Fibroblast of villous mesenchyme (primary cell): ENCODE data around the gene PNPLA1. TPM values are rescaled to one million over a fixed set of nuclear protein-coding genes. Genes with fewer than 3 reads are reported as not detected.
A peak's percentile ranks its signal among the peaks of the same experiment; 100 is the strongest.

Experiments
- DNase-seq: peaks from one replicate; pipeline ENCODE4 v3.0.0-alpha.2; 2010; ENCODE audit warnings: low read depth
- H3K4me3 ChIP-seq: 2 replicates; pipeline ENCODE4 v1.5.1; 2011; ENCODE audit warnings: low read depth, mild to moderate bottlenecking, low read length
- total RNA-seq: library from RNA; depleted of rRNA; stranded (reverse); fragments of >200 nt; gene quantifications from 2 replicates; pipeline ENCODE4 v1.2.3, GENCODE V29; 2012
- TF ChIP-seq, protein P1 (sequence below): IDR thresholded peaks from 2 replicates; pipeline ENCODE4 v1.5.1; 2012; ENCODE audit warnings: low read depth, mild to moderate bottlenecking, low read length; ENCODE audit not compliant: insufficient read depth

Gene PNPLA1
- total RNA-seq, 1 donor: not detected

DNA sequence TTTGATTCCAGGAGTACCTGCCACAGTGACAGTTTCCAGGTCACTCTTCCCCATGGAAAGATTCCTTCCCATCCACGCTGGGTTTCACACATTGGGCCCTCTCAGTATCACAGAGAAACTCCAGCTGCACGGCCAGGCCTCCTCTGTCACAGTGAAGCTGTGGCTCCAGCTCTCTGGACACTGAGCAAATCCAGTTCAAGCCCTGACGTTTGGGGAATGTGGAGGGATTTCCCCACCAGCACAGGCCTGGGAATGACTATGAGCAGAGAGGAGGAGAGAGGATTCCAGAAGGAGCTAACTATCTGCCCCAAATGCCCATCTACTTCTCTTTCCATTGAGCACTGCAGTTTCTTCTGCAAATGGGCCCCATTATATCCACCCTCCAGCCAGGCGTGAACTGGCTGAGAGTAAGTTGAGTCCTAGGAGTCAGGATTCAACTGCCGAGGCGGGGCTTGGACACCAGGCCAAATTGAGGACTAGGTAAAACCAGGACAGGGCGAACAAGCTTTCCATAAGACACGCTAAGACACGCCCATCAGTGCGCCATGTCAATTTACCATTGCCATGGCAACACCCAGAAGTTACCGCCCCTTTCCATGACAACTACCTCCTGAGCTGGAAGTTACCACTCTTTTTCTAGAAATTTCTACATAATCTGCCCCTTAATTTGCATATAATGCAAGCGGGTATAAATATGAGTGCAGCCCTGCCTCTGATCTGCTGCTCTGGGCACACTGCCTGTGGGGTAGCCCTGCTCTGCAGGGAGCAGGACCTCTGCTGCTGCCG lies 76.0 kb downstream of the PNPLA1 start:
- TF ChIP-seq, protein P1, sequence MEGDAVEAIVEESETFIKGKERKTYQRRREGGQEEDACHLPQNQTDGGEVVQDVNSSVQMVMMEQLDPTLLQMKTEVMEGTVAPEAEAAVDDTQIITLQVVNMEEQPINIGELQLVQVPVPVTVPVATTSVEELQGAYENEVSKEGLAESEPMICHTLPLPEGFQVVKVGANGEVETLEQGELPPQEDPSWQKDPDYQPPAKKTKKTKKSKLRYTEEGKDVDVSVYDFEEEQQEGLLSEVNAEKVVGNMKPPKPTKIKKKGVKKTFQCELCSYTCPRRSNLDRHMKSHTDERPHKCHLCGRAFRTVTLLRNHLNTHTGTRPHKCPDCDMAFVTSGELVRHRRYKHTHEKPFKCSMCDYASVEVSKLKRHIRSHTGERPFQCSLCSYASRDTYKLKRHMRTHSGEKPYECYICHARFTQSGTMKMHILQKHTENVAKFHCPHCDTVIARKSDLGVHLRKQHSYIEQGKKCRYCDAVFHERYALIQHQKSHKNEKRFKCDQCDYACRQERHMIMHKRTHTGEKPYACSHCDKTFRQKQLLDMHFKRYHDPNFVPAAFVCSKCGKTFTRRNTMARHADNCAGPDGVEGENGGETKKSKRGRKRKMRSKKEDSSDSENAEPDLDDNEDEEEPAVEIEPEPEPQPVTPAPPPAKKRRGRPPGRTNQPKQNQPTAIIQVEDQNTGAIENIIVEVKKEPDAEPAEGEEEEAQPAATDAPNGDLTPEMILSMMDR: no peak
- DNase-seq: no peak
- no peak overlapping the region for H3K4me3 ChIP-seq

DNA sequence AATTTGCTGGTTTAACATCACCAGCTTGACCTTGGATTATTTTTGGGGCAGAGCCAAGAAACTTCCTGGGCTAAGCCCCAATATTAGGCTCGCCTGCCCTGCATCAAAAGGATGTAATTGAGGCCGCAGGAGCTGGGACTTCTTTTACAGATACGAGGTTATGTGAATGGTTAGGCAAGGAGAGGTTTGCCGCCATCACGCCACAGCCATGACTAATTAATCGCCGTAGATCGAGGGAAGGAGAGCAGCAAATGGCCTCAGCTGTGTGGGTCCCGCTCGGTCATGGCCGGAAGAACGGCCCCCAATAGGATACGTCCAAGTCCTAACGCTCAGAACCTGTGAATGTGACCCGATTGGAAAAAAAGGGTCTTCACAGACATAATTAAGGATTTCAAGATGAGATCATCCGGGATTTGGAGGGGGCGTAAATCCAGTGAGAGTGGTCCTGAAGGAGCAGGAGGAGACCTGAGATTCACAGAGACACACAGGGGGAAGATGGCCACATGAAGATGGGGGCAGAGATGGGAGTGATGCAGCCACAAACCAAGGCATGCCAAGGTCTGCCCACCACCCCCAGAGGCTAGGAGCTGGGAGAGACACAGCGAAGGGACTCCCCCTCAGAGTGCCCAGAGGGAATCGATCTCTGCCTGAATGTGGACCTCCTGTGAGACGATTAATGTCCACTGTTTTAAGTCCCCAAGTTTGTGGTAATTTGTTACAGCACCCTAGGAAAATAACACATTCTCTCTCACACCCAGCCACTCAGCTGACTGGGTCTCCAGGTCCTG lies 76.8 kb downstream of the PNPLA1 start:
- no peak for DNase-seq
- TF ChIP-seq, protein P1: no peak
- H3K4me3 ChIP-seq: no peak overlapping the region

DNA sequence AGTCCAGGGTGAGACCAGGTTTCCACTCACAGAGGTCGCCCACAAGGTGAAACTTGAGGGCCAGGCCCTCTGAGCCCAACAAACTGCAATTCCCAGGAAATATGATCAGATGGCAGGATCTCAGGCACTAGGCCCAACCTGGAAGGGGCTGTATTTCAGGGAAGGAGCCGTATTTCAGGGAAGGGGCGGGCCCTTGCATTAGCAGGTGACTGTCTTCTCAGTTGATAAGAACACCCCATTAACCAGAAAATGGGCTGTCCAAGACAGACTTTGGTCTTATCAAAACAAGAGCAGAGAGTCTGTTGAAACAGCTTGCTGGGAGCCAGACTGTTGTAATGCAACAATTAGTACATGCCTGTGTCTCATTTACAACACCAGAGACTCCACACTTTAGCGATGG lies 77.8 kb downstream of the PNPLA1 start:
- H3K4me3 ChIP-seq: no peak overlapping the region
- TF ChIP-seq, protein P1: no peak
- DNase-seq: no peak

DNA sequence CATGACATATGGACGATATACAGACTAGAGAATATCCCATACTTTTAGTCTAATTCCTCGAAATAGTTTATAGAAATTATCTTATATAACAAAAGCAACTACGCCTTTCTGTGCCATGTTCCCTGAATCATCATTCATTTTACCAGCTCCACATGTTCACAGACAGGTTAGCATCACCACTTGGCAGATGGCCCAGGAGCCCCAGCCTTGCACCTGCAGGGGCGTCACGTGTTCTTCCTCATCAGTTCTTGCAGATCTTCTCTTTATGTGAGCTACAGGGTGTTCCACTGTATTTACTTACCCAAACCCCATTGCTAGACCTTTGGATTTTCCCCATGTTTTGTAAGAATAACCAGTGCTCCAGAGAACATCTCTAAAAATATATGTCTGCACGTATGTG lies 79.4 kb downstream of the PNPLA1 start:
- no peak for DNase-seq
- TF ChIP-seq, protein P1: no peak
- H3K4me3 ChIP-seq: no peak overlapping the region

DNA sequence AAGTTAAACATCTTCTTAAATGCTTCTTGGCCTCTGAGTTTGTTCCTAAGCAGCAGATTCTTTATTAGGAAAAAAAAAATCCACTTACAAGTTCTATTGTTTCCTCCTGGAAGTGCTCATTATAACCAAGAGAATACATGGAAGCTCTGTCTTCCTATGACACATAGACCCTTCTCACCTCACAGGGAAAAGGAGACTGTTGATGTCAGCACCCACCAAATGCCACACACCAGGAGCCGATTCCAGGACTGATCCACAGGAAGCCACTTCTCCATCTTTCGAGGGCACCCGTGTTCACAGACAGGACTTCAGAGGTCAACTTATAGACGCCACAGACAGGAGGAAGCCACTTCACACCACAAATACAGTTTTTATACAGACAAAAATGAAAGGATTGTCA lies 80.2 kb downstream of the PNPLA1 start:
- TF ChIP-seq, protein P1: no peak
- no peak for DNase-seq

DNA sequence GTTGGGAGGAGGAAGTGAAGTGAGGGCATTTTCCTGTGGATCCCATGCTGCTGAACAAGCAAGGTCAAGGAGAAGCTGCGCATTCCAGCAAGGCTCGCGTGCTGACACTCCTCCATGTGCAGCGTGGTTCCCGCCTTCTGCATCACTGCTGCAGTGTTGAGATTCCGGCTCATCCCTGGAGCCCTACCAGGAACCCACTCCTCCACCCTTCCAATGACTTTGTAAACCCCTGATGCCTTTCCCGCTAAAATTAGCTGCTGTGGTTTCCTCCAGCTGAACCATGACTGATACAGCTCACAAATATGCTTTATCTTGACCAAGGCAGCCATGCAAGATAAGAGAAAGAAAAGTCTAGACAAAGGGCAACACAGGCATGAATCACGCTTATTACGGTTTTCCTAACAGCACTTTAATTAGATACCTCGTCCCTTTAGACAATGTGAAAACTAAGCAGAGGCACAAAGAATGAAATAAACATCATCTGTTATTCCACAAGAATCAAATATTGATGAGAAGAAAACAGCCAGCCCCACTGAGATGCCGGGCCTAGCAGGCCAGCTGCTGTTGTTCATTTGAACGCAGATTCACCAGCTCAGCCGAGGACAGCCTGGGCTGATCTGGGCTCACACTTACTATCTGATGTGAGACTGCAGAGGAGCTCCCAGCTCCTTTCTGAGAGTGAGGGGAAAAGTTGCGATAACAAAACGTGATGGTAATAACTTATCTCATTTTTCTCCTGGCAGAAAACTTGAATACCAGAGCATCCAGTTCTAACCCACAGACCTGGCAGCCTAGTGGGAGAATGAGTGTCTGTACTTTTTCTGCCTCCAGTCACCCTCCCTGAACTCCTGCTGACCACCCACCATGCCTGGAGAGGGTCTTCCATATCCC lies 81.1 kb downstream of the PNPLA1 start:
- H3K4me3 ChIP-seq: no peak overlapping the region
- TF ChIP-seq, protein P1: no peak
- DNase-seq: peak; percentile 93

More for the DNA sequence above, 80.2 kb downstream of the PNPLA1 start:
- H3K4me3 ChIP-seq: no peak overlapping the region
